KOPT-K1 (cell line): ENCODE measurements around the gene RNU1-4.
"Not testable (repeated sequence)": the region's sequence is repeated elsewhere in the genome, so short reads cannot be mapped to it uniquely, and the experiment has no call there.

ENCODE experiments used
- H3K27ac ChIP-seq: fragments of 200-600 bp; sonication (generic); 2 replicates; pipeline ENCODE4 v1.5.1; 2016; ENCODE audit warnings: antibody characterized with exemption, mild to moderate bottlenecking, low read depth, low read length; ENCODE audit not compliant: poor library complexity, severe bottlenecking
- H3K36me3 ChIP-seq: fragments of 200-600 bp; sonication (generic); 2 replicates; pipeline ENCODE4 v1.5.1; 2017; ENCODE audit warnings: antibody characterized with exemption, mild to moderate bottlenecking, low read length, moderate library complexity; ENCODE audit not compliant: insufficient read depth
- H3K9me3 ChIP-seq: fragments of 200-600 bp; sonication (generic); 2 replicates; pipeline ENCODE4 v1.5.1; 2017; ENCODE audit warnings: antibody characterized with exemption, low read length, mild to moderate bottlenecking; ENCODE audit not compliant: insufficient read depth, poor library complexity, severe bottlenecking

RNU1-4 gene

GRCh38 chr1:16718908-16719533 lies 21.3 kb upstream of the RNU1-4 start:
- Histone ChIP-seq H3K9me3 (no peaks in the 10 kb centered on the region), H3K27ac (no peak overlapping the region), H3K36me3 (no peaks in the 10 kb centered on the region)

- Histone ChIP-seq H3K9me3 (no peaks in the 10 kb centered on the region), H3K27ac (no peak overlapping the region), H3K36me3 (no peaks in the 10 kb centered on the region)
Observed at GRCh38 chr1:16719571-16720350, 20.6 kb upstream of the RNU1-4 start.

GRCh38 chr1:16720351-16721223 lies 19.7 kb upstream of the RNU1-4 start:
- no peaks in the 10 kb centered on the region for H3K36me3 ChIP-seq
- no peak overlapping the region for H3K27ac ChIP-seq
- H3K9me3 ChIP-seq: no peaks in the 10 kb centered on the region

- Histone ChIP-seq H3K27ac (no peak overlapping the region), H3K9me3 (no peaks in the 10 kb centered on the region), H3K36me3 (no peaks in the 10 kb centered on the region)
Observed at GRCh38 chr1:16721871-16722641, 18.3 kb upstream of the RNU1-4 start.

- Histone ChIP-seq H3K9me3 (no peaks in the 10 kb centered on the region), H3K27ac (no peak overlapping the region), H3K36me3 (no peaks in the 10 kb centered on the region)
Observed at GRCh38 chr1:16724718-16725438, 15.4 kb upstream of the RNU1-4 start.

GRCh38 chr1:16725439-16726245 lies 14.7 kb upstream of the RNU1-4 start:
- not testable (repeated sequence) for H3K9me3 ChIP-seq

GRCh38 chr1:16727190-16728111 lies 12.9 kb upstream of the RNU1-4 start:
- Histone ChIP-seq H3K36me3 (no peaks in the 10 kb centered on the region), H3K9me3 (no peaks in the 10 kb centered on the region), H3K27ac (no peak overlapping the region)

More at GRCh38 chr1:16725439-16726245, 14.7 kb upstream of the RNU1-4 start:
- H3K36me3 ChIP-seq, H3K27ac ChIP-seq: not testable (repeated sequence)

GRCh38 chr1:16728243-16728949 lies 11.9 kb upstream of the RNU1-4 start:
- not testable (repeated sequence) for H3K9me3 ChIP-seq, H3K36me3 ChIP-seq, H3K27ac ChIP-seq

- not testable (repeated sequence) for H3K9me3 ChIP-seq, H3K27ac ChIP-seq, H3K36me3 ChIP-seq
Observed at GRCh38 chr1:16732254-16732896, 7.9 kb upstream of the RNU1-4 start.

- not testable (repeated sequence) for H3K9me3 ChIP-seq, H3K27ac ChIP-seq, H3K36me3 ChIP-seq
Observed at GRCh38 chr1:16741230-16741629, 914 bp downstream of the RNU1-4 start.

GRCh38 chr1:16747660-16748059 lies 7.3 kb downstream of the RNU1-4 start:
- H3K36me3 ChIP-seq, H3K9me3 ChIP-seq, H3K27ac ChIP-seq: not testable (repeated sequence)

GRCh38 chr1:16748710-16749109 lies 8.4 kb downstream of the RNU1-4 start:
- not testable (repeated sequence) for H3K27ac ChIP-seq, H3K9me3 ChIP-seq, H3K36me3 ChIP-seq
